Measurements from ENCODE around the gene ENO3.
"Not testable (repeated sequence)": the region's sequence is repeated elsewhere in the genome, so short reads cannot be mapped to it uniquely, and the experiment has no call there.

Gene ENO3

DNA sequence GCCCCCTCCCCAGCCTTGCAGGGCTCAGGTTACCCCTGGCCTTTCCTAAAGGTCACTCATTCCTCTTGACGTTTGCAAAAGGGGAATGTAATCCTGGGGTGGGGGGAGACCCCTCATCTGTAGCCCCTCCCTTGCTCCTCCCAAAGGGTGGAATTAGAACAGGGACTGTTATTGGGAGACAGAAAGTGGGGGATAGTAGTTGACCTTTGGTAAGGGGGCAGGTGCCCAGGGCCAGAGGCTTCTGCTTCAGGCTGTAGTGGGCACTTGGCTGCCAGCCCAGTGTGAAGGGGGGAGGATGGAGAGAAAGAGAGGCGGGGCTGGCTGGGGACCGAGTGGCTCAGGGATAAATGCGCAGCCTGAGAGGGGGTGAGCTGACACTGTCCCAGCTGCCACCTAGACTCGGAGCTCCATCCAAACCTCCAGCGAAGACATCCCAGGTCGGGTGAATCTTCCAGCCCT, at the start of gene ENO3:
TSS of gene ENO3 (plus strand) at position 374 of the 459 bp plus-strand sequence. CDS start 711 bp downstream, outside the sequence.
- Histone ChIP-seq H3K9ac (ENCODE audit: low read length) (peak within 1 kb of the TSS; percentile 83), H3K4me3 (ENCODE audit: low read length) (peak within 1 kb of the TSS; percentile 21), H3K4me1 (ENCODE audit: control insufficient read depth, insufficient read depth, low read length) (peaks cover 26% of the 10 kb centered on the region), H3K36me3 (ENCODE audit: control insufficient read depth, insufficient read depth, low read length) (no peaks in the 10 kb centered on the region), H3K27me3 (ENCODE audit: control insufficient read depth, insufficient read depth, low read length) (no peaks in the 10 kb centered on the region), H3K9me3 (ENCODE audit: control insufficient read depth, low read length) (no peaks in the 10 kb centered on the region)

GRCh38 chr17:4901648-4902344, 49.1 kb upstream of the ENO3 start:
- H3K4me1 ChIP-seq (ENCODE audit: control insufficient read depth, insufficient read depth, low read length): peaks cover 32% of the 10 kb centered on the region
- no peak overlapping the region for H3K4me3 ChIP-seq (ENCODE audit: low read length)
- H3K9me3 ChIP-seq (ENCODE audit: control insufficient read depth, low read length): no peaks in the 10 kb centered on the region
- peaks cover 18% of the 10 kb centered on the region for H3K27me3 ChIP-seq (ENCODE audit: control insufficient read depth, insufficient read depth, low read length)
- no peak overlapping the region for H3K9ac ChIP-seq (ENCODE audit: low read length)
- no peaks in the 10 kb centered on the region for H3K36me3 ChIP-seq (ENCODE audit: control insufficient read depth, insufficient read depth, low read length)

DNA sequence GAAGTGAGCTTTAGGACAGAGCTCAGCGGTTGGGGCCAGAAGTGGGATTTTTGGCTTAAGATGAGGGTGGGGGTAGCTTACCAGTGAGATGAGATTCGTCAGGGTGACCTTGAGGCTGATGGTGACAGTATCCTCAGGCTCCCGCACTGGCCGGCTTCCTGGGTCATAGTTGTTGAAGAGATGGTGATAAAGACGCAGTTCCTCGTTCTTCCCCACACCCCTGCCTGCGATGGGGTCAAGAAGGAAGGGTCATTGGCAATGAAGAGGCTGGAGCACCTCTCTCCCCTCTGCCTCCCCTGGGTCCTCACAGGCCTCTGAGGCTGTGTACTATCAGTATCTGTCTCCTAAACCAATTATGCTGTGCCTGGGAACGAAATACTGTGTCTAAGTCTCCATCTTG, 48.4 kb upstream of the ENO3 start:
- Histone ChIP-seq H3K4me1 (ENCODE audit: control insufficient read depth, insufficient read depth, low read length) (peaks cover 32% of the 10 kb centered on the region), H3K36me3 (ENCODE audit: control insufficient read depth, insufficient read depth, low read length) (no peaks in the 10 kb centered on the region), H3K4me3 (ENCODE audit: low read length) (no peak overlapping the region), H3K9me3 (ENCODE audit: control insufficient read depth, low read length) (no peaks in the 10 kb centered on the region), H3K27me3 (ENCODE audit: control insufficient read depth, insufficient read depth, low read length) (peaks cover 18% of the 10 kb centered on the region), H3K9ac (ENCODE audit: low read length) (no peak overlapping the region)

GRCh38 chr17:4903051-4903818, 47.7 kb upstream of the ENO3 start, which contains the start of gene CHRNE:
Gene CHRNE, minus strand, starts transcription at chr17:4903098. Its CDS starts 35 bp downstream, at chr17:4903063.
- Histone ChIP-seq H3K9me3 (ENCODE audit: control insufficient read depth, low read length) (no peaks in the 10 kb centered on the region), H3K4me3 (ENCODE audit: low read length) (peak within 1 kb of the TSS; percentile 6), H3K27me3 (ENCODE audit: control insufficient read depth, insufficient read depth, low read length) (peaks cover 18% of the 10 kb centered on the region), H3K4me1 (ENCODE audit: control insufficient read depth, insufficient read depth, low read length) (peaks cover 32% of the 10 kb centered on the region), H3K36me3 (ENCODE audit: control insufficient read depth, insufficient read depth, low read length) (no peaks in the 10 kb centered on the region), H3K9ac (ENCODE audit: low read length) (no peak within 1 kb of the TSS)

DNA sequence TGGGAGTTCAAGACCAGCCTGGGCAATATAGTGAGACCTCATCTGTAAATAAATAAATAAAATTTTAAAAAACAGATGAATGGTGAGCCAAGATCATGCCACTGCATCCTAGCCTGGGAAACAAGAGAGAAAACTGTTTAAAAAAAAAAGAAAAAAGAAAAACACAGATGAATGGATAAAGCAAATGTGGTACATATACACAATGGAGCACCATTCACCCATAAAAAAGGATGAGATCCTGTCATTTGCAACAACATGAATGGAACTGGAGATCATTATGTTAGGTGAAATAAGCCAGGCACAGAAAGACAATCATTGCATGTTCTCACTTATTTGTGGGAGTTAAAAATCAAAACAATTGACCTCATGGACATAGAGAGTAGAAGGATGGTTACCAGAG, 44.3 kb upstream of the ENO3 start:
- H3K9me3 ChIP-seq (ENCODE audit: control insufficient read depth, low read length); H3K4me3 ChIP-seq (ENCODE audit: low read length); H3K27me3 ChIP-seq (ENCODE audit: control insufficient read depth, insufficient read depth, low read length); H3K36me3 ChIP-seq (ENCODE audit: control insufficient read depth, insufficient read depth, low read length); H3K9ac ChIP-seq (ENCODE audit: low read length): not testable (repeated sequence)
- H3K4me1 ChIP-seq (ENCODE audit: control insufficient read depth, insufficient read depth, low read length): peaks cover 19% of the 10 kb centered on the region

- no peaks in the 10 kb centered on the region for H3K36me3 ChIP-seq (ENCODE audit: control insufficient read depth, insufficient read depth, low read length)
- no peak overlapping the region for H3K4me3 ChIP-seq (ENCODE audit: low read length)
- H3K9me3 ChIP-seq (ENCODE audit: control insufficient read depth, low read length): no peaks in the 10 kb centered on the region
- H3K27me3 ChIP-seq (ENCODE audit: control insufficient read depth, insufficient read depth, low read length): no peaks in the 10 kb centered on the region
- no peak overlapping the region for H3K9ac ChIP-seq (ENCODE audit: low read length)
- H3K4me1 ChIP-seq (ENCODE audit: control insufficient read depth, insufficient read depth, low read length): peaks cover 13% of the 10 kb centered on the region
These were observed 42.6 kb upstream of the ENO3 start for GRCh38 chr17:4908301-4908700.

DNA sequence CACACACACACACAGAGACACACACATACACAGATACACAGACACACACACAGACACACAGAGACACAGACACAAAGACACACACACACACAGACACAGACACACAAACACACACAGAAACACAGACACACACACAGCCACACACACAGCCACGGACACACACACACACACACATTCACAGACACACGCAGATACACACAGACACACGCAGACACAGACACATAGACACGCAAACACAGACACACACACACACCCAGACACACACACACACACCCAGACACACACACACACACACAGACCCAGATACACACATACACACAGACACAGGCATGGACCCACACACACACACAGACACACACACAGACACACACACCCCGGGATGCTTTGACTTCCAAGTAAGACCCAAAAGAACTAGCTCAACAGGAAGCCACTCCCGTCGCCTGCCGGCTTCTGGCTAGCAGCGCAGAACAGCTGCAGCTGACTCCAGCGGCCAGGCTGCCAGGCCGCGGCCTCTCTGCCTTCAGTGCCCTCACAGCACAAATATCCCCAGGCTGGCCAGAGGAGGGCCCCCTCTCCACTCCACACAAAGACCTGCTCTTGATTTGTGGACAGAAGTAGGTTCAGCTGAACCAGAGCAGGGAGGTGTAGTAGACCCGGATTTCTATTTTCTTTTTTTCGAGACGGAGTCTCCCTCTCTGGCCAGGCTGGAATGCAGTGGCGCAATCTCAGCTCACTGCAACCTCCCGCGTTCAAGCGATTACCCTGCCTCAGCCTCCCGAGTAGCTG, 42.0 kb upstream of the ENO3 start:
- H3K4me3 ChIP-seq (ENCODE audit: low read length): no peak overlapping the region

DNA sequence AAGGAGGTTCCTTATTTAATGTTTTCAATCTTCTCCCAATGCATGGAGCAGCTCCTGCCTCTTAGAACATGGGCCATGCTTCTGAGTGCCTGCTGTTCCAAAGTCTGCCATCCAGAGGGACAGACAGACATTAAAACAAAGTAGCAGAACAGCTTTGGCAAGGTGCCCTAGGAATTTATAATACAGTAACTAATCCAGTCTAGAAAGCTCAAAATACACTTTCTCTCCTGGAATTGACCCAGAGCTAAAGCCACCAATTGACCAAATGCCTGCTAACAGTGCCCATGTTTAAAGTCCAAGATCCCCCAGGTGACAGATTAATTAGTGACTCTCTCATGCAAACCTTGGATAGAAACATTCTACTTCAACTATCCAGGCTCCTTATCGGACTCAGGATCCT, 36.9 kb upstream of the ENO3 start:
- H3K4me1 ChIP-seq (ENCODE audit: control insufficient read depth, insufficient read depth, low read length): peaks cover 9% of the 10 kb centered on the region
- no peaks in the 10 kb centered on the region for H3K27me3 ChIP-seq (ENCODE audit: control insufficient read depth, insufficient read depth, low read length)
- no peaks in the 10 kb centered on the region for H3K9me3 ChIP-seq (ENCODE audit: control insufficient read depth, low read length)
- no peaks in the 10 kb centered on the region for H3K36me3 ChIP-seq (ENCODE audit: control insufficient read depth, insufficient read depth, low read length)
- H3K4me3 ChIP-seq (ENCODE audit: low read length): no peak overlapping the region
- no peak overlapping the region for H3K9ac ChIP-seq (ENCODE audit: low read length)

More for the DNA sequence above, 42.0 kb upstream of the ENO3 start:
- Histone ChIP-seq H3K36me3 (ENCODE audit: control insufficient read depth, insufficient read depth, low read length) (no peaks in the 10 kb centered on the region), H3K9me3 (ENCODE audit: control insufficient read depth, low read length) (no peaks in the 10 kb centered on the region), H3K27me3 (ENCODE audit: control insufficient read depth, insufficient read depth, low read length) (no peaks in the 10 kb centered on the region), H3K4me1 (ENCODE audit: control insufficient read depth, insufficient read depth, low read length) (peaks cover 9% of the 10 kb centered on the region), H3K9ac (ENCODE audit: low read length) (peak overlapping the region; percentile 13)

DNA sequence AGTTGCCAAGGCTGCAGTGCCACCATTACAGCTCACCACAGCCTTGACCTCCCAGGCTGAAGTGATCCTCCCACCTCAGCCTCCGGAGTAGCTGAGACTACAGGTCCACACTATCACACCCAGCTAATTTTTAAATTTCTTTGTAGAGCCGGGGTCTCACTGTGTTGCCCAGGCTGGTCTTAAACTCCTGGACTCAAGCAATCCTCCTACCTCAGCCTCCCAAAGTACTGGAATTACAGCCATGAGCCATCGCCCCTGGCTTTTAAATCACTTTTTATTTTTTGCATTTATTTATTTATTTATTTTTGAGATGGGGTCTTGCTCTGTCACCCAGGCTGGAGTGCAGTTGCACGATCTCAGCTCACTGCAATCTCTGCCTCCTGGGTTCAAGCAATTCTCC, 36.4 kb upstream of the ENO3 start:
- H3K9ac ChIP-seq (ENCODE audit: low read length); H3K36me3 ChIP-seq (ENCODE audit: control insufficient read depth, insufficient read depth, low read length); H3K4me1 ChIP-seq (ENCODE audit: control insufficient read depth, insufficient read depth, low read length); H3K27me3 ChIP-seq (ENCODE audit: control insufficient read depth, insufficient read depth, low read length); H3K4me3 ChIP-seq (ENCODE audit: low read length); H3K9me3 ChIP-seq (ENCODE audit: control insufficient read depth, low read length): not testable (repeated sequence)

- H3K4me3 ChIP-seq (ENCODE audit: low read length): no peak overlapping the region
- no peak overlapping the region for H3K9ac ChIP-seq (ENCODE audit: low read length)
- H3K27me3 ChIP-seq (ENCODE audit: control insufficient read depth, insufficient read depth, low read length): no peaks in the 10 kb centered on the region
- H3K36me3 ChIP-seq (ENCODE audit: control insufficient read depth, insufficient read depth, low read length): no peaks in the 10 kb centered on the region
- no peaks in the 10 kb centered on the region for H3K9me3 ChIP-seq (ENCODE audit: control insufficient read depth, low read length)
- H3K4me1 ChIP-seq (ENCODE audit: control insufficient read depth, insufficient read depth, low read length): no peaks in the 10 kb centered on the region
These were observed 31.3 kb upstream of the ENO3 start for GRCh38 chr17:4919511-4920047.

DNA sequence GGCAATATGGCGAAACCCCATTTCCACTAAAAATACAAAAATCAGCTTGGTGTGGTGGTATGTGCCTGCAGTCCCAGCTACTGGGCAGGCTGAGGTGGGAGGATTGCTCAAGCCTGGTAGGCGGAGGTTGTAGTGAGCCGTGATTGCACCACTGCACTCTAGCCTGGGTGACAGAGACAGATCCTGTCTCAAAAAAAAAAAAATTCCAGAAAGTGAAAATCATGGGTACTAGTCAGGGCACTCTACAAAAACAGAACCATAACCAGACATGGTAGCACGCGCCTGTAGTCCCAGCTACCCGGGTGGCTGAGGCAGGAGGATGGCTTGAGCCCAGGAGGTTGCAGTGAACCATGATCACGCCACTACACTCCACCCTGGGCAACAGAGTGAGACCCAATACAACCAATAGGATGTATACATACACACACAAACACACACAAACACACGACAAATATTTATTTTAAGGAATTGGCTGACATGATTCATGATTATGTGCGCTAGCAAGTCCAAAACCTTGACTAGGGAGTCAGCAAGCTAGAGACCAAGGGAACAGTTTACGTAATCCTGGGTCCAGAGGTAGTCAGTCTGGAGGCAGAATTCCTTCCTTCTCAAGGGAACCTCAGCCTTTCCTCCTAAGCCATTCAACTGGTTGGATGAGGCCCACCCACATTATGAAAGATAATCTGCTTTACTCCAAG, 30.4 kb upstream of the ENO3 start:
- H3K27me3 ChIP-seq (ENCODE audit: control insufficient read depth, insufficient read depth, low read length): no peaks in the 10 kb centered on the region
- H3K4me3 ChIP-seq (ENCODE audit: low read length): no peak overlapping the region
- H3K36me3 ChIP-seq (ENCODE audit: control insufficient read depth, insufficient read depth, low read length): no peaks in the 10 kb centered on the region
- no peak overlapping the region for H3K9ac ChIP-seq (ENCODE audit: low read length)
- no peaks in the 10 kb centered on the region for H3K9me3 ChIP-seq (ENCODE audit: control insufficient read depth, low read length)
- no peaks in the 10 kb centered on the region for H3K4me1 ChIP-seq (ENCODE audit: control insufficient read depth, insufficient read depth, low read length)

All from mucosa of stomach (tissue), 1 donor.